Heart left ventricle (tissue), 13 donors: Measurements from ENCODE around the gene EDA.
"Not testable (repeated sequence)": the region's sequence is repeated elsewhere in the genome, so short reads cannot be mapped to it uniquely, and the experiment has no call there.

Experiments
- POLR2A ChIP-seq, 2 donors: fragments of 450-650 bp; IDR thresholded peaks; one replicate each; pipeline ENCODE4 v1.6.1; 2017; ENCODE audit warnings: antibody characterized with exemption in 2 of 2, mild to moderate bottlenecking in 2 of 2, moderate library complexity in 2 of 2
- TF ChIP-seq, protein P1 (sequence below), 12 donors: fragments of 200-600 bp; sonication (generic) in 4 of 12; IDR thresholded peaks; one replicate each; pipeline versions ENCODE4 v1.5.0 to v1.8.0; 2018 to 2022; ENCODE audit warnings: antibody characterized with exemption in 12 of 12, mild to moderate bottlenecking in 5 of 12
- donor health status: ischemic (EF 13 %, LVEDD 7.1; RV severe dilation, severe dysfunction).
- donor health status: DM: no; HTN: yes; CAD: no.
- donor health status: DM: no; HTN: no; CAD: no.
- donor health status: ischemic (EF 25% LVEDD 6.9; RV normal size, moderate dysfunction).
- donor health status: ischemic (EF 25% LVEDD 5.7; RV mildly dilated, moderate dysfunction).
- donor health status: ischemic (EF 35%, LVEDD 5.7; RV mildly dilated, moderate dysfunction).
- donor health status: nonischemic (EF 11% LVEDD 7.7; RV severe dilation, severe dysfunction).
- donor health status: DM: yes; HTN: yes; CAD: no.
- donor health status: PGD.
- donor health status: ischemic (EF 29% LVEDD 5.4; RV normal size, mild dysfunction).
- donor health status: nonischemic (EF 23%, LVEDD 6.1; RV moderate dilation, normal function).

DNA sequence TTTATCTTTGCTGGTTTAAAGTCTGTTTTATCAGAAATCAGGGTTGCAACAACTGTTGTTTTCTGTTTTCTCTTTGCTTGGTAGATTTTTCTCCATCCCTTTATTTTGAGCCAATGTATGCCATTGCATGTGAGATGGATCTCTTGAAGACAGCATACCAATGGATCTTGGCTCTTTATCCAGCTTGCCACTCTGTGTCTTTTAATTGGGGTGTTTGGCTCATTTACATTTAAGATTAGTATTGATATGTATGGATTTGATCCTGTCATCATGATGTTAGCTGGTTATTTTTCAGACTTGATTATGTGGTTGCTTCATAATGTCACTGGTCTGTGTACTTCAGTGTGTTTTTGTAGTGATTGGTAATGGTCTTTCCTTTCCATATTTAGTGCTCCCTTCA is 244.1 kb downstream of the EDA start:
- TF ChIP-seq, protein P1, sequence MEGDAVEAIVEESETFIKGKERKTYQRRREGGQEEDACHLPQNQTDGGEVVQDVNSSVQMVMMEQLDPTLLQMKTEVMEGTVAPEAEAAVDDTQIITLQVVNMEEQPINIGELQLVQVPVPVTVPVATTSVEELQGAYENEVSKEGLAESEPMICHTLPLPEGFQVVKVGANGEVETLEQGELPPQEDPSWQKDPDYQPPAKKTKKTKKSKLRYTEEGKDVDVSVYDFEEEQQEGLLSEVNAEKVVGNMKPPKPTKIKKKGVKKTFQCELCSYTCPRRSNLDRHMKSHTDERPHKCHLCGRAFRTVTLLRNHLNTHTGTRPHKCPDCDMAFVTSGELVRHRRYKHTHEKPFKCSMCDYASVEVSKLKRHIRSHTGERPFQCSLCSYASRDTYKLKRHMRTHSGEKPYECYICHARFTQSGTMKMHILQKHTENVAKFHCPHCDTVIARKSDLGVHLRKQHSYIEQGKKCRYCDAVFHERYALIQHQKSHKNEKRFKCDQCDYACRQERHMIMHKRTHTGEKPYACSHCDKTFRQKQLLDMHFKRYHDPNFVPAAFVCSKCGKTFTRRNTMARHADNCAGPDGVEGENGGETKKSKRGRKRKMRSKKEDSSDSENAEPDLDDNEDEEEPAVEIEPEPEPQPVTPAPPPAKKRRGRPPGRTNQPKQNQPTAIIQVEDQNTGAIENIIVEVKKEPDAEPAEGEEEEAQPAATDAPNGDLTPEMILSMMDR (IDR thresholded peaks at IDR 0.05): not testable (repeated sequence)
- TF ChIP-seq POLR2A (IDR thresholded peaks at IDR 0.05): not testable (repeated sequence)
